PFSK-1 (cell line): ENCODE measurements around the gene FRMD3.

Source experiments
- FOXP2 ChIP-seq: optimal IDR thresholded peaks from 2 replicates; pipeline ENCODE3; 2011; ENCODE audit warnings: borderline replicate concordance, control low read depth, inconsistent platforms; ENCODE audit not compliant: insufficient read depth; ENCODE audit errors: extremely low read length, extremely low read depth
- POLR2AphosphoS5 ChIP-seq: IDR thresholded peaks from 2 replicates; pipeline ENCODE4 v1.6.1; 2012; ENCODE audit warnings: low read depth, mild to moderate bottlenecking, control low read depth, low read length, moderate library complexity
- REST ChIP-seq, 2 experiments: IDR thresholded peaks; 2 replicates each; pipeline versions ENCODE4 v1.6.1 to v1.8.0; 2011 to 2012; ENCODE audit warnings: low read depth in 2 of 2, low read length in 2 of 2, control low read depth in 1 of 2, inconsistent platforms in 1 of 2, mild to moderate bottlenecking in 1 of 2, moderate library complexity in 1 of 2; ENCODE audit not compliant: insufficient read depth in 1 of 2
- SIN3A ChIP-seq: IDR thresholded peaks from 2 replicates; pipeline ENCODE4 v1.6.1; 2012; ENCODE audit warnings: mild to moderate bottlenecking, low read length, moderate library complexity, borderline replicate concordance; ENCODE audit not compliant: insufficient read depth
- TAF1 ChIP-seq: IDR thresholded peaks from 2 replicates; pipeline ENCODE4 v1.6.1; 2012; ENCODE audit warnings: low read length, control low read depth, borderline replicate concordance; ENCODE audit not compliant: insufficient read depth

FRMD3 gene

DNA sequence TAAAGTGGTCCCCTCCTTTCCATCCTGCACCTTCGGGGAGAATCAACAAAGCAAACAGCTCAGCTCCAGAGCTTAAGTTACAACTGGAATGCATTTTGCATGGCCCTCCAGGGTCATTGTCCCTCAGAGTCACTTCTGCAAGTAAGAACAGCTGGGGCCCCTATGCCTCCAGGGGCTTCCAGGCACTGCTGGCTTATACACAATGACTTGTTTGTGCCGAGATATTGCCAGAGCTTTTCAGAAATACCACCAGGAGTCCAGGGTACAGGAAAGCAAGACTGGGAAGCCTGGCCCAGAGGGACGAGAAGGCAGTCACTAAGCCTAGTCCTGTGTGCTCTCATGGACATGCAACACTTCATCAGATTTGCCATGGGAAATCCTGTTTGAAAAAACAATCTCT, 11.3 kb downstream of the FRMD3 start:
- TF ChIP-seq REST (IDR thresholded peaks at IDR 0.05; ENCODE audit: insufficient read depth in 1 of 2, low read depth in 2 of 2, low read length in 2 of 2) (no peak), TAF1 (no peak), POLR2AphosphoS5 (no peak), SIN3A (no peak), FOXP2 (no peak)

DNA sequence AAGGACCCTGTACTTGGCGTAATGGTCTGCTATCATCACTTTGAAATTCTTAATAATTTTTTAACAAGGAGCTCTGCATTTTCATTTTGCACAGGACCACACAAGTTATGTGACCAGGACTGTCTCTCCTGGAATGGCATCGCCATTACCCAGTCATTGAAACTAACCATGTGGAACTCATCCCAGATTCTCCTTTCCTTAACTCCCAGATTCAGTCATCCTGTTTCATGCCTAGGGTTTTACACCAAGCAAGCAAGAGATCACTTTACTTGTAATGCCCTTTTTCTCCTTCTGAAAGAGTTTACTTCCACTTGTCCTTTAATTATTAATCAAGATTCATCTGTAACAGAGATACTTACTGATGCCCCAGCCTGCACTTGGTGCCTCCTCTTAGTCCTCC, 12.0 kb downstream of the FRMD3 start:
- TF ChIP-seq POLR2AphosphoS5 (no peak), REST (IDR thresholded peaks at IDR 0.05; ENCODE audit: insufficient read depth in 1 of 2, low read depth in 2 of 2, low read length in 2 of 2) (no peak), TAF1 (no peak), SIN3A (no peak), FOXP2 (no peak)

DNA sequence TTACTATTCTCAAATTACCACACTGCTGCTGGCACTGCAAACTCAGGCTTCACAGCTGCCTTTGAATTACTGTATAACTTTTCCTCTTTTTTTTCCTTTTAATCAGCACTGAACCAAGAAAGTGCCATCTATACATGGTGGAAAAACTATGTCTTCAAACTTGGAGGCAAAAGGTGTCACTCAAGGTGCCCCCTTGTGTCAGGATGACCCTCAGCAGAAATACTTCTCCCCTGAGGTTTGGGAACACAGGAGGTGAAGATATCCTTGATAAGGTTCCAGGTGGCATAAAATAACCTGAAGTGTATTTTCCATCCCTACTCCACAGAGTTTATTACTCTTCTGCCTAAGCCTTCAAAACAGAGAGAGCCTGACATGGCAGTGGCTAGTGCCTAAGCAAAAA, 14.5 kb downstream of the FRMD3 start:
- TF ChIP-seq TAF1: no peak
- no peak for TF ChIP-seq FOXP2
- no peak for TF ChIP-seq REST (IDR thresholded peaks at IDR 0.05; ENCODE audit: insufficient read depth in 1 of 2, low read depth in 2 of 2, low read length in 2 of 2)
- TF ChIP-seq POLR2AphosphoS5: no peak
- no peak for TF ChIP-seq SIN3A

- no peak for TF ChIP-seq POLR2AphosphoS5
- TF ChIP-seq REST (IDR thresholded peaks at IDR 0.05; ENCODE audit: insufficient read depth in 1 of 2, low read depth in 2 of 2, low read length in 2 of 2): no peak
- no peak for TF ChIP-seq SIN3A
- TF ChIP-seq TAF1: no peak
These were observed 16.8 kb downstream of the FRMD3 start for GRCh38 chr9:83521411-83521810.

- no peak for TF ChIP-seq SIN3A
- no peak for TF ChIP-seq POLR2AphosphoS5
- TF ChIP-seq FOXP2: no peak
- no peak for TF ChIP-seq REST (IDR thresholded peaks at IDR 0.05; ENCODE audit: insufficient read depth in 1 of 2, low read depth in 2 of 2, low read length in 2 of 2)
- TF ChIP-seq TAF1: no peak
These were observed 17.2 kb downstream of the FRMD3 start for GRCh38 chr9:83521011-83521410.
